GM10266 (cell line): ENCODE measurements around the gene FGF12.

ENCODE experiments used
- DNase-seq: peaks from one replicate; pipeline ENCODE4 v3.0.0; 2012; ENCODE audit errors: extremely low spot score
- TF ChIP-seq, protein P1 (sequence below): IDR thresholded peaks from 2 replicates; pipeline ENCODE4 v1.5.1; 2012; ENCODE audit warnings: mild to moderate bottlenecking, low read depth; ENCODE audit not compliant: control insufficient read depth, insufficient read depth; ENCODE audit errors: missing control alignments

FGF12 gene

GRCh38 chr3:192496905-192497587 is 230.3 kb downstream of the FGF12 start:
- DNase-seq = no peak
- TF ChIP-seq, protein P1, sequence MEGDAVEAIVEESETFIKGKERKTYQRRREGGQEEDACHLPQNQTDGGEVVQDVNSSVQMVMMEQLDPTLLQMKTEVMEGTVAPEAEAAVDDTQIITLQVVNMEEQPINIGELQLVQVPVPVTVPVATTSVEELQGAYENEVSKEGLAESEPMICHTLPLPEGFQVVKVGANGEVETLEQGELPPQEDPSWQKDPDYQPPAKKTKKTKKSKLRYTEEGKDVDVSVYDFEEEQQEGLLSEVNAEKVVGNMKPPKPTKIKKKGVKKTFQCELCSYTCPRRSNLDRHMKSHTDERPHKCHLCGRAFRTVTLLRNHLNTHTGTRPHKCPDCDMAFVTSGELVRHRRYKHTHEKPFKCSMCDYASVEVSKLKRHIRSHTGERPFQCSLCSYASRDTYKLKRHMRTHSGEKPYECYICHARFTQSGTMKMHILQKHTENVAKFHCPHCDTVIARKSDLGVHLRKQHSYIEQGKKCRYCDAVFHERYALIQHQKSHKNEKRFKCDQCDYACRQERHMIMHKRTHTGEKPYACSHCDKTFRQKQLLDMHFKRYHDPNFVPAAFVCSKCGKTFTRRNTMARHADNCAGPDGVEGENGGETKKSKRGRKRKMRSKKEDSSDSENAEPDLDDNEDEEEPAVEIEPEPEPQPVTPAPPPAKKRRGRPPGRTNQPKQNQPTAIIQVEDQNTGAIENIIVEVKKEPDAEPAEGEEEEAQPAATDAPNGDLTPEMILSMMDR = no peak

GRCh38 chr3:192494174-192494573 is 233.2 kb downstream of the FGF12 start:
- TF ChIP-seq, protein P1 = no peak
- no peak for DNase-seq

DNA sequence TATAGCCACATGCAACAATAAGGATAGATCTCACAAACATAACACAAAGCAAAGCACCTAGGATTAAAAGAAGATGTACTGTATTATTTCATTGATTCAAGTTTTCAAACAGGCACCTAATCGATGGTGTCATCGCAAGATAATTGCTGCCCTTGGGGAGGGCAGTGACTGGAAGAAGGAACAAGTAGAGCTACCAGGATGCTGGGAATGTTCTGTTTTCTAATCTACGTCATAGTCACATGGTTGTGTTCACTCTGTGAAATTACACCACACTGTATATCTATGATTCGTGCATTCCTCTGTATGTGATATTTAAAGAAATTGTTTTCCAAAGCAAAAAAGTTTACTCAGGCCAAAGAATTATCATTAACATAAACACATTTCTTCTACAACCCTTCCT is 236.6 kb downstream of the FGF12 start:
- DNase-seq = no peak
- TF ChIP-seq, protein P1 = no peak

- TF ChIP-seq, protein P1 = no peak
- DNase-seq = no peak
Observed at GRCh38 chr3:192489579-192489978, 237.8 kb downstream of the FGF12 start.

DNA sequence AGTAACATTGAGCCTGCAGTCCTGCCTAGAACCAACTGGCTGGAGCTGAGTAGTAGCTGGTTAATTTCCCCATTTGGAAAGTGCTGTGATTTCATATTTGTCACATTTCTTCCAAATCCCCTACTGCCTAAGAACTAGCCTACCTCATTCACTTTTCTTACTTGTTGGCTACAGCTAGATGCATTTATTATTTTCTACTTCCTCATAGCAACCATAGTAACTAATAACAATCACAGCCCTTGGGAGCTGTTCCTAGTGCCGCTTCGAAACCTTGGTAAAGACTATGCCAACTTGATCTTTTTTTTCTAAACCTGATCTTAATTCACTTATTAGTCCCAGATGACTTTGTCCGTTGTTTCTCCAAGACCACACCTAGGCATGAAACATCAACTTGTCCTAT is 240.3 kb downstream of the FGF12 start:
- TF ChIP-seq, protein P1 = no peak
- DNase-seq = no peak

GRCh38 chr3:192482809-192483208 is 244.5 kb downstream of the FGF12 start:
- DNase-seq = no peak

GRCh38 chr3:192482391-192482790 is 244.9 kb downstream of the FGF12 start:
- TF ChIP-seq, protein P1 = no peak
- no peak for DNase-seq

More at GRCh38 chr3:192482809-192483208, 244.5 kb downstream of the FGF12 start:
- TF ChIP-seq, protein P1 = no peak
